ENCODE data around the gene DAPK2. TPM values are rescaled to one million over a fixed set of nuclear protein-coding genes. Genes with fewer than 3 reads are reported as not detected.
"Not testable (repeated sequence)": the region's sequence is repeated elsewhere in the genome, so short reads cannot be mapped to it uniquely, and the experiment has no call there.

DAPK2 gene
- polyA plus RNA-seq, 1 donor = 8.1 TPM

DNA sequence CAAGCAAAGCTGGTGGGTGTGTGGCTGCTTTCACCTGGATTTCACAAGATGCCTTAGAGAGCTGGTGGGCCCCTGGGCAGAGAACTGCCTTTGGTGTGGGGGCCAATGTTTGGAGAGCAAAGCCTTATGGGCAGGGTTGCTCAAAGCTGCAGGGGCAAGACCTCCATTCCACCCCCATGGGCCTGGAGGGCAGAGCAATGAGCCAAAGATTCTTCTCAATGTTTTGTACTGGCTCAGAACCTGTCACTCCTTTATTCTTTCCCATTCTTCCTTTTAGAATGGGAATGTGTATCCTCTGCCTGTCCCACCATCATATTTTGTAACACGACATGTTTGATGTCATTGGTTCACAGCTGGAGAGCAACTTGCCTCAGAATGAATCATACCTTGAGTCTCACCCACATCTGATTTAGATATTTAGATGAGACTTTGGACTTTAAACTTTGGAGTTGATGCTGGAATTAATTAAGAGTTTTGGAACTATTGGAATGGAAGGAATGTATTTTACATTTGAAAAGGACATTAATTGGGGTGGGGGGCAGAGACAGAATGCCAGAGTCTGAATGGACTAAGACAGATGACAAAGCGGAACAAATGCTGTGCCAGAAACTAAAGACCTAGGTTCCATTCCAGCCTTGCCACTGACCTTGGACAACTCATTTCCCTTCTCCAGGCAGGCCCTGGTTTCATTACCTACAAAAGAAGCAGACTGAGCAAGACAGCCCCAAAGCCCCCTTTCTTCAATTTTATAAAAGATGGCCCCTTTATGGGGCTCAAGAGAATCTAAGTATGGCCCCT lies 72.9 kb downstream of the DAPK2 start:
- DNase-seq = no peak

DNA sequence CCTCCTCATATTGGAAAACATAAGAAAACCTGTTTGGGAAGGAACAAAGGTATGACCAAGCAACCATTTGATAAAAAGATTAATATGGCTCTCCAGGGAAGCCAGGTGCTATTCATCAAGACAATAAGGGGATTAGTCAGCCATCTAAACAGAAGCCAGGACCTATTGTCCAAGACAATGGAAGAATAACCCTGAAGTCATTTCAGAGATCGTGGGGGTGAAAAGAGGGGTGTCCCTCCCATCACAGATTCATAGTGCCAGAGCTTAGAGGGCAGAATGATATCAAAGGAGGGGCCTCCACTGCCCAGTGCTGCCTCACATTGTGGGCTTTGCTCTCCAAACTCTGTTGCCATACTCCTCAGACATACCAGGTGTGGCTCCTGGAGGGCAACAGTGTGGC lies 73.5 kb downstream of the DAPK2 start:
- DNase-seq = no peak

DNA sequence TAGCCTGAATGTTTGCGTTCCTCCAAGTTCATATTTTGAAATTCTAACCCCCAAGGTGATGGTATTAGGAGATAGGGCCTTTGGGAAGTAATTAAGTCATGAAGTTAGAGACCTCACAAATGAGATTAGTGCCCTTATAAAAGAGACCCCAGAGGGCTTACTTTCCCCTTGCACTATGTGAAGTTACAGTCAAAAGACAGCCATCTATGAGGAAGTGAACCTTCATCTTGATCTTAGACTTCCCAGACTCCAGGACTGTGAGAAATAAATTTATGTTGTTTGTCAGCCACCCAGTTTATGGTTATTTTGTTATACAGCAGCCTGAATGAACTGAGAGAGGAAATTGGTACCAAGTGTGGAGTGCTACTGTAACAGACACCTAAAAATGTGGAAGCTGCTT lies 74.4 kb downstream of the DAPK2 start:
- no peak for DNase-seq

DNA sequence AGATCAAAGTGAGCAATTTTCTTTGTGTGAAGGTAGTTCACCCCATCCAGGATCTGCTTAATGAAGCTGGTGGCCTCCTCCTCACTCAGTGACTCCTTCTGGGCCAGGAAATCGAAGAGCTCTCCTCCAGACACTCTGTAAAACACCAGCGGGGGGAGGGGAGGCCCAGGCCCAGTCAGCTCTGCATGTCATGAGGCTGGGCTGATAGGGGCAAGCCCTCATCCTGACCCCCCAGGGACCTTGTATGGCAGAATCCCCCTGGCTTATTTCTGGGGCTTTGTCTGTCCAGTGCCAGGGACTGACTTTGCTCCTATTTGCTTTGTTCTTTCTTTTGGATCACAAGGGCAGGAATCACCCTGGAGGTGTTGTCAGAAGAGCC lies 74.9 kb downstream of the DAPK2 start:
- DNase-seq = no peak

DNA sequence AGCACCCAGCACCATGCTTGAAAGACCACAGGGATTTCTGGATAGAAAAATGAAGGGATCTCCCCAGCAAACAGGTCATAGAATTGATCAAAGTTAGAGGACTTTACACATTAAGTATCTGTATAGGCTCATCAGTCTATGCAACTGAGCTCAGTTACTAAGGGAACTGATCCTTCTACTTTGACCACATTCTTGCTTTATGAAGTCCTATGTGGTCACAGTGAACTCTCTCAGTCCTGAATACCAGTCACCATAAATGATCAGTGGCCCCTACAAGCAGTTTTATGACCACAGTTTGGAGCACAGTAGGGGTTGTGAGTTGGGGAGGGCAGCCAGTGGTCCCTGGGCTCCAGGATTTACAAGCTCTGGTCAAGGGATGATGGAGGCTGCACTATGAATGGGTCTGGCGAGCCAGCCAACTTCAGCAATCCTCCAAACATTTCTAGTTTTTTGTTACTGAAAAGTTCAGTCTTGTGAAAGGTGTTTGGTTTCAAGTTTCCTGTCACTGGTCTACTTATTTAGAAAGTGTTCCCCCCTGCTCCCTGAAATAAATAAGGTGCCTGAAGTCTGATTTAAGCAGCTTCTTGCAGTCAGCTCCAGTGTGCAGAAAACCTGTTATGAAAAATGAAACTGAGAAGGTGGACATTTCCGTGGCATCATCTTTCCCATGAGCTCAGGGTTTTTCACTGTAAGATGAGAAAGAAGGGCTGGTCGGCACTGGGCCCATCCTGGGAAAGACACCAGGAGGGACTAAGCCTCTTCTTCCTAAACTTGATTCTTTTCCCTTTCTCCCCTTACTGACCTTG lies 75.5 kb downstream of the DAPK2 start:
- DNase-seq = peak; percentile 35

DNA sequence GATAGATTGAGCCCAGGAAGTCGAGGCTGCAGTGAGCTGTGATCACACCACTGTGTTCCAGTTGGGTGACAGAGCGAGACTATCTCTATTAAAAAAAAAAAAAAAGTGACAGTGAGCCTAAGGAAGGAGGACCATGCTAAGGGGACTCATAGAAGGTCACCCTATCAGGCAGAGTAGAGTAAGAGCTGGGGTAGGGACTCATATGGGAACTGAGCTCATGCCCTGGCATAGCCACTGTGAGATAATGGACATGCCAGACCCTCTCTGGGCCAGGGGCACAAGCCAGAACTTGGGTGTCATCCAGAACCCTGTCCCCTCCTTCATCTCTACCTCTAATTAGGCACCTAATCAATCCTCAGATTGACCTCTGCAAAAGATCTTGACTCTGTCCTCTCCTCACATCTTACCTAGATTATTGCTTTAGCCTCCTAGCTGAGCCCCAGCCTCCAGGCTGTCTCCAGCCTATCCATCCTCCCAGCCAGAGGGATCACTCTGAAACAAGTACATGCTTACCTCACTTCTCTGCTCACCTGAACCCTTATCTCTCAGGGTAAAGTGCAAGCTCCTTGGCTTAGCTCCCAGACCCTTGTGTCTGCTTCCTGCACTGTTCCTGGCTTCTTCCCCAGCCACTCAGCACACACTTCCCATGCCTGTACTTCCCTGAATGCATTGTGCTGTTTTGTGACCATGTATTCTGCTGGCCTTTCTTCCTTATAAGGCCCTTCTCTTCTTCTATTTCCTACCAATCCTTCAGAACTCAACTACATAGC lies 76.4 kb downstream of the DAPK2 start:
- DNase-seq = no peak

DNA sequence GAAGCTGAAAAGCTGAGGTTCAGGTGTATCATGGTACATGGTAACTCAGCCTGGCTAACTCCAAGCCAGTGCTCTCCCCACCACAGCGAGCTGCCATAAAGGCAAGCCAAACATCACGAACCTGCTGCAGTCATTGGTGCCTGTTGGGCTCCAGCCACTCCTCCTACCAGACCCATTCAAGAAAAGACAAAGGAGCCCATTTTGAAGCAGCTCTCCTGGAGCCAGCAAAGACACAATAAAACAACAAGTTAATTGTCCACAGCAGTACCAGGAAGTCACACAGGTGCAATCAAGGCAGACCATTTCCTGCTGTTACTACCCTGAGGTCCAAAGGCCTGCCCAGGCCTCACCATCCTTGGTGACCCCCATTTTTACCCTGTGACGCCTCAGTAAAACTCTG lies 77.6 kb downstream of the DAPK2 start:
- DNase-seq = no peak

DNA sequence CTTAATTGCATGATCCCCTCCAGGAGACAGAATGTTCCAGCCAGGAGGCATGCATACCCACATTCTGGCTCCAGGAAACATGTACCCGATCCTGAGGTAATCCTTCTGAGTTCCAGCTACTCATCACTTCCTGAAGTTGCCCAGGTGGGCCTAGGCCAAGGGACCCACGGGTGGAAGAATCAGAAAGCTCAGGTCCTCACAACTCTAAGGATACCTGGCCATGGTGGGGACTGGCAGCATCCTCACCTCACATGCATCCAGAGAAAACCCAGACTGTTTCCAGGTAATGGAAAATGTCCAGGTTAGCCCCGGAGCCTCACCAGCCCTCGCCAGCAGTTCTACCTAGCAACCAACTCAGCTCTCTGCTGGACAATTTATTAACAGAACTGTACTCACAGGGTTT lies 78.2 kb downstream of the DAPK2 start:
- no peak for DNase-seq

DNA sequence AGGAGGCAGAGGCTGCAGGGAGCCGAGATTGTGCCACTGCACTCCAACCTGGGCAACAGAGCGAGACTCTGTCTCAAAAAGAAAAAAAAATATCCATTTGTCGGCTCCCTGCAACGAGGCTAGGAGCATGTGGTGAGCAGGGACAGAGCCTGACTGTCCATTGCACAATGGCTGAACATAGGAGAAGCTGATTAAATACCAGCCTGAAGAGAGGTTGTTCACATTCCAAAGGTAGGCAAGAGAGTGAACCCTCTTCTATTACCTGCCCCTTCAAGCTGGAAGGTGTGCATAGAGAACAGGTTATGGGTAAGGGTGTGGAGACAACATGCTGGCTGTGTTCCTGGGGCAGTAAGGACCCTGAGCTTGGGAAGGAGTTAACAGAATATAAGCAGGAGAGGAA lies 78.7 kb downstream of the DAPK2 start:
- DNase-seq = no peak

DNA sequence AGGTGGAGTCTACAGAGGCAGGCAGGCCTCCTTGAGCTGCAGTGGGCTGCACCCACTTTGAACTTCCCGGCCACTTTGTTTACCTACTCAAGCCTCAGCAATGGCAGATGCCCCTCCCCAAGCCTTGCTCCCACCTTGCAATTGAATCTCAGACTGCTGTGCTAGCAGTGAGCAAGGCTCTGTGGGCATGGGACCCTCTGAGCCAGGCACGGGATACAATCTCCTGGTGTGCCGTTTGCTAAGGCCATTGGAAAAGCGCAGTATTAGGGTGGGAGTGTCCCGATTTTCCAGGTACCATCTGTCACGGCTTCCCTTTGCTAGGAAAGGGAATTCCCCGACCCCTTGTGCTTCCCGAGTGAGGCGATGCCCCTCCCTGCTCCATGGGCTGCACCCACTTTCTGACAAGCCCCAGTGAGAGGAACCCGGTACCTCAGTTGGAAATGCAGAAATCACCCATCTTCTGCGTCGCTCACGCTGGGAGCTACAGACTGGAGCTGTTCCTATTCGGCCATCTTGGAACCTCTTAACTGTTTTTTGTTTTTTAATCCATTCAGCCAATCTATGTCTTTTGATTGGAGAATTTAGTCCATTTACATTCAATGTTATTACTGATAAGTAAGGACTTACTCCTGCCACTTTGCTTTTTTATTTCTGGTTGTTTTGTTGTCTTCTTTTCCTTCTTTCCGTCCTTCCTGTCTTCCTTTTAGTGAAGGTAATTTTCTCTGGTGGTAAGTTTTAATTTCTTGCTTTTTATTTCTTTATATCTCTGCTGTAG lies 83.2 kb downstream of the DAPK2 start:
- DNase-seq = not testable (repeated sequence)

DNA sequence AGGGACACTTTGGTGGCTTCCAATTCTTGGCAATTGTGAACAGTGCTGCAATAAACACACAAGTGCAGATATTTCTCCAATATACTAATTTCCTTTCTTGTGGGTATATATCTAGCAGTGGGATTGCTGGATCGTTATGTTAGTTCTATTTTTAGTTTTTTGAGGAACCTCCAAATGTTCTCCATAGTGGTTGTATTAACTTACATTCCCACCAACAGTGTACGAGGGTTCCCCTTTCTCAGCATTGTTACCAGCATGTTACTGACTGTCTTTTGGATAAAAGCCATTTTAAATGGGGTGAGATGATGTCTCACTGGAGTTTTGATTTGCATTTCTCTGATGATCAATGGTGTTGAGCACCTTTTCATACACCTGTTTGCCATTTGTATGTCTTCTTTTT lies 92.8 kb downstream of the DAPK2 start:
- no peak for DNase-seq

DNA sequence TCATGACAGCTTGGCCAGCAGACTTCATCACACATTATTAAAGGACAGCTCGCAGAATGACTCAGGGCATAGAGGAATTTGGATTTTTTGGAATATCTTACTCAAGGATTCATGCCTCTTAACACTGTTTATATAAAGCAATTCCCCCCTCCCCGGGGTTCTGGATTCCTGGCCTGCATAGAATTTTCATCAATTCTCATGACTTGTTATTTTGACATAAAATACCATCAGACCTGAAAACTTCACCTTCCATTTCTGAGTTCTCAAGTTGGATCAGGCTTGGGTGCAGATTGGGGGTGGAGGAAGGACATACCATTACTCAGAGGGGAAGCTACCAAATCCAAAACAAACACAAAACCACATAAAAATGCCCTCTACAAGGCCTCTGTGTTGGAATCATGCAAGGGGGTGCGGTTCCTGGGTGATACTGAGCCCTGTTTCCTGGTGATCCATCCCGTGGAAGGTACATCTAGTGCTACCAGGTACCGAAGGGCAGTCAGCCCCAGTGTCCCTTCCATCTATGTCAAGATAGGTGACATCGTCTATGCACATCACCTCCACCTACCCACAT lies 95.3 kb downstream of the DAPK2 start:
- DNase-seq = no peak

DNA sequence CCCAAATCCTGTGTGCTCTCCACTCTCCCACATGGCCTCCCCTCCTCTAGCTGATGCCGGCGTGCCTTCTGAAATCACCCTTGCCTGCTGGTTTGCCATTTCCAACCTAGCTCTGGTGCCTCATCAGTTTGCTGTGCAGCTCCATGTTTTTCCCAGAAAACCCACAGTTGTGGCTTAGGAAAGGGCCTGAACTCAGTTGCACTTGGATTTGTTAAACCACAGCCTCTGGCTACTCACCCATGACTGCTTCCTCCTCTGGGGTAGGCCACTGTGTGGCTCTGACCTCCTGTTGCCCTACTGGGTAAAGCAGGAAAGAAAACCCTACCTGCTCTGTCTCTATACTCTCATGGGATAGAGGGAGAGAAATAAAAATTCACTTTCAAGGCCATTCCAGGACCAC lies 97.3 kb downstream of the DAPK2 start:
- DNase-seq = no peak

DNA sequence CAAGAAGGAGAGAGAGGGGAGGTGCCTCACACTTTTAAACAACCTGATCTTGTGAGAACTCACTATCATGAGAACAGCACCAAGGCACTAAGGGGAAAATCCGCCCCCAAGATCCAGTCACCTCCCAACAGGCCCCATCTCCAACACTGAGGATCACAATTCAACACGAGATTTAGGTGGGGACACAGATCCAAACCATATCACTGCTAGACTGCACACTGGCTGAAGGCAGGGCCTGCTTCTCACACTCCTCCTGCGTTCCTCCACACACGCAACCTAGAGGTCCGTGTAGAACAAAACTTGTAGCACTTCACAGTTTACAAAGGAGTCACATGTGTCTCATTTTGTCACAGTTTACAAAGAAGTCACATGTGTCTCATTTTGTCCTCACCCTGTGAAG lies 97.8 kb downstream of the DAPK2 start:
- no peak for DNase-seq

DNA sequence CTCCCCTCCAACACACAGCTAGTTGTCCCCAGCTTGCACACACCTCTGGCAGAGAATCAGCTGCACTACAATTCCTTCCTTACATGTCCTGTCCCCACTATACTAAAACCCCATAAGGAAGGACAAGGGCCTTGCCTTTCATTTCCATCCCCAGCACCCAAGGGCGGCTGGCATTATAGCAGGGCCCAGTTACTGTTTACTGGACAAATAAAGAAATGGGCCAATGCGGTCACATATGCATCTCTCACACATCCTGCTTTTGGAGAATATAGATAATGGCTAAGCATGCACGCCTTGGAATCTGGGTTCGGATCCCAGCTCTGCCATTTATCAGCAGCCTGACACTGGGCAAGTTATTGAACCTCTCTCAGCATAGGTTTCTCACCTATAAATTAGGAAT lies 99.1 kb downstream of the DAPK2 start:
- no peak for DNase-seq

DNA sequence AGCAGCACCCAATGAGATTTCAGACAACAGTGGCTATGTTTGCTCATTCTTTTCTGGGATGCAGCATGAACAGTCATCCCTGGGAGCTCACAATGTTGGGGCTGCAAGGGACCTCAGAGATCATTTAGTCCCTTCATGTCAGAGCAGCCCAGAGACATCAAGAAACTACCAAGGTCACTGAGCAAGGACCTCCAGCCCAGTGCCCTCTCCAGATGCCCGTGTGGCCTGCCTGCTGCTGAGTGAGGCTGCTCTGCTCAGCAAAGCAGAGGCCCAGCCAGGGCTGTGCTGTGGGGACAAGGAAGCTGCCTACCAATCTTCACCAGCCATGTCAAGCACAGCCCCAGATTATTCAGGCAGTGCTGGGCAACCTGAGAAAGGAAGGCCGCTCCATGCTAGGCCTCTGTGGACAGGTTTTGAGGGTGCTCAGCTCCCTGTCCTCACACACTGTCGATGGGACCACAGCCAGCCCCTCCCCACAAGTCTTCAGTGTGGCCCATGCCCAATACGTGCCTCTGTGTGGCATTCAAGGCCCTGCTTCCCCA lies 99.7 kb downstream of the DAPK2 start:
- no peak for DNase-seq

DNA sequence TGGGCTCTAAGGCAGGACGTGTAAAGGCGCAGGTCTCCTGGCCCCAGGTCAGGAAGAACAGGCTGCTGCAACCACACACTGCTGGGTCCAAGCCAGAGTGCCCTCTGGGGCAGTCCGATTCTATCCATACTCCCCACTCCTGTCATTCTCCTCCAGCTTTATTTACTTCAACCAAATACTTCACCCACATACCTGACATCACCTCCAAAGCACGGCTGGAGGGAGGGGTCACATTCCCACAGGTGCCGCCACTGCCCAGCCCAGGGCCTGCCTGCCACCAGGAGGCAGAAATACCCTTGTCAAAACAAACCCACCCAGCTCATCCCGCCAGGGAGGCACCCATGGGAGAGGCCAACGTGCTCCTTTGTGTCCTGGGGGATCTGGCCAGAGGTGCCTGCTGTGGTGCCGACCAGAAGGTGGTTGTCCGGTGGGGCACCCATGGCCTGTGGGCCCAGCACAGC lies 100.4 kb downstream of the DAPK2 start:
- DNase-seq = no peak

DNA sequence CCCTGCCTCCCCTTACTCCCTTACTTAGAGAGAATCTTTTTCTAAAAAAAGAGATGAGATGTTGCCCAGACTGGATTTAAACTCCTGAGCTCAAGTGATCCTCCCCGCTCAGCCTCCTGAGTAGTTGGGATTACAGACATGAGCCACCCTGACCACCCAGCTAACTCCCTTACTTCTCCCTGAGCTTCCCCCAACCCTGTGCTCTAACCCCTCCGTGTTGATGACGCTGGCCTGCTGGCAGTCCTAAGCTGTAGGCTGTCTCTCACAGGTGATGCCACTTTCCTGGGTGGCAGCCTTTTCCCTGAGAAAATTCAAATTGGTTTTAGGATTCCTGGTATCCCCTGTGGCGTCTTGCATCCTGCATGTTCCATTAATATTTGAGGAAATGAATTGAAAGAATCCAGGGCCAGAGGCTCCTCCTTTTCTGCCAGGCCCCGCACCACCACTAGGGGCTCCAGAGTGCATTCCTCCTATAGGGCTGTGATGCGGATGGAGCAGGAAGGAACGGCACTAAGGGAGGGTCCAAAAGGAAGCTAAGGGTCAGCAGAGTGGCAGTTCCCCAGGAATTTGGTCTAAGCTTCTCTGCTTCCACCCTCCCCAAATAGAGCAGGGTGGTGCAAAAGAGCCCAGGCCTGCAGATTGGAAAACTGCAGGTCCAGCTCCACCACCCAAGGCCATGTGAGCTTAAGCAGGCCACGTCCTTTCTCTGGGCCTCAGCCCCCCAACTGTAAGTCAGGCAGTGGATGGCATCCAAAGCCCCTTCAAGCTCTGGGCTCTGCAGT lies 101.1 kb downstream of the DAPK2 start:
- DNase-seq = peak; percentile 71

DNA sequence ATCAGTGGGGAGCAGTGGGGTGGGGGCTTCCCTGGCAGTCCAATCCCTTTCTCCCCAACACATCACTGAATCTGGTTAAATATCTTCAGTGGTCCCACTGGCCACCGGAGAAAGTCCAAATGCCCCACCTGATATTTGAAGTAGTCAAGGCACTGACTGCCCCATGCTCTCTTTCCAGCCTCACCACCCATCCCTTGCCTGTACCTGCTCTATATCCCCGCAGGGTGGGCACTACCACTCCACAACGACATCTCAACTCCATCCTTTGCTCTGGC lies 101.7 kb downstream of the DAPK2 start:
- no peak for DNase-seq

DNA sequence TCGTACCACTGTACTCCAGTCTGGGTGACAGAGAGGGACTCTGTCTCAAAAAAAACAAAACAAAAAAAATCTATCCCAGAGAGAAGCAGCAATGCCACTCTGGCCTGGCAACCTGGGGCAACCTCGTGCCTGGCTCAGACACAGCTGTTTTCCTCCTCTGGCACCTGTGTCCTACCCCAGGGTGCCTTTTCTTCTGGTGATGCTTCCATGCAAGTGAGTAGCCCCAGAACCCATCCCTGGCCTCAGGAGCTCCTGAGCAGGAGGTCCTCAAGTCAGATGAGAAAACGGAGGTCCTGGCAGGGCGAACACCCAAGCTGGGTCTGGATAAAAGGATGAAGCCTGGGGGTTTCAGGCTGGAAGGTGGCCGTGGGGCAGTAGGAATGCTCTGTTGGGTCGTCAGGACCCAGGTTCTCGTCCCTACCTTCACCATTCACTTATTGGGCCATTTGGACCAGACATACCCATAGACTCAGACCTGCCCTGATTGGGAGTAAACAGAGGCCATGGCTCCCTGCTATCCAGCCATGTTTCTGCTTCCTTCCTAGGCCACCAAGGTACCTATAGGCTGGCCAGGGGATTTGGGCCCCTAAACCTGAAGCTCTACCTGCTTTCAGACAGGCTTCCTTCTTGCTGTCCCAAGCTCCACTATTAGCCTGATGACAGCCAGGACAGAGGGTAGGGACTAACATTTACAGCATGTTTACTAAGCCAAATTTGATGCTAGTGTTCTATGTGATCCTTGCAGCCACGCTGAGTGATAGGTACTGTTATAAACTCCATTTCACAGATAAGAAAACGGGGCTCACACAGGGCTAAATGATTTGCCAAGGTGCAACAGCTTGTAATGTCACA lies 102.2 kb downstream of the DAPK2 start:
- no peak for DNase-seq

All from left kidney (tissue), 2 donors.